22Rv1 (cell line): ENCODE measurements around the gene DCLK3.

Experiments used
- ZFX ChIP-seq: fragments of 450-650 bp; IDR thresholded peaks from 2 replicates; pipeline ENCODE4 v1.6.1; 2017; ENCODE audit warnings: antibody characterized with exemption, borderline replicate concordance
- TF ChIP-seq, protein P1 (sequence below): fragments of 450-650 bp; IDR thresholded peaks from 2 replicates; pipeline ENCODE4 v1.5.1; 2017; ENCODE audit warnings: mild to moderate bottlenecking

DNA sequence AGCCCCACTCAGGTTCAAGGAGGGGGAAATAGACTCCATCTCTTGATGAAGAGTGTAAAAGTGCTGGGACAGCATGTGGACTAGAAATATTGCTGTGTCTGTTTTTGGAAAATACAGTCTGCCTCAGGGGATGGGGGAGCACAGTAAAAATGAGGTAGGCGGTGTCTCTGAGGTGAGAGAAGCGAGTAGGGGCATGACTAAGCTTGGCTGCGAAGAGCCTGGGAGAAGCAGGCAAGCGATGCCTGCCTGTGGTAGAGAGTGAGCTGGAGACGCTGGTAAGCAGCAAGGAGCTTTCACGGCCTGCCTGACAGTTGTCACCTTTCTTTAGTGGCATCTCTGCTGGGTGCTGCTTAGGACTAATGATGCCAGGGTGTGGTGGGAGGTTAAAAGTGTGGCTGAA lies 49.0 kb upstream of the DCLK3 start:
- TF ChIP-seq, protein P1, sequence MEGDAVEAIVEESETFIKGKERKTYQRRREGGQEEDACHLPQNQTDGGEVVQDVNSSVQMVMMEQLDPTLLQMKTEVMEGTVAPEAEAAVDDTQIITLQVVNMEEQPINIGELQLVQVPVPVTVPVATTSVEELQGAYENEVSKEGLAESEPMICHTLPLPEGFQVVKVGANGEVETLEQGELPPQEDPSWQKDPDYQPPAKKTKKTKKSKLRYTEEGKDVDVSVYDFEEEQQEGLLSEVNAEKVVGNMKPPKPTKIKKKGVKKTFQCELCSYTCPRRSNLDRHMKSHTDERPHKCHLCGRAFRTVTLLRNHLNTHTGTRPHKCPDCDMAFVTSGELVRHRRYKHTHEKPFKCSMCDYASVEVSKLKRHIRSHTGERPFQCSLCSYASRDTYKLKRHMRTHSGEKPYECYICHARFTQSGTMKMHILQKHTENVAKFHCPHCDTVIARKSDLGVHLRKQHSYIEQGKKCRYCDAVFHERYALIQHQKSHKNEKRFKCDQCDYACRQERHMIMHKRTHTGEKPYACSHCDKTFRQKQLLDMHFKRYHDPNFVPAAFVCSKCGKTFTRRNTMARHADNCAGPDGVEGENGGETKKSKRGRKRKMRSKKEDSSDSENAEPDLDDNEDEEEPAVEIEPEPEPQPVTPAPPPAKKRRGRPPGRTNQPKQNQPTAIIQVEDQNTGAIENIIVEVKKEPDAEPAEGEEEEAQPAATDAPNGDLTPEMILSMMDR: no peak
- TF ChIP-seq ZFX: no peak
